ENCODE results near the gene INSC. TPM values are rescaled to one million over a fixed set of nuclear protein-coding genes. Genes with fewer than 3 reads are reported as not detected.

Gene INSC
- total RNA-seq, 2 donors from 2014 or later: 1.6 TPM

DNA sequence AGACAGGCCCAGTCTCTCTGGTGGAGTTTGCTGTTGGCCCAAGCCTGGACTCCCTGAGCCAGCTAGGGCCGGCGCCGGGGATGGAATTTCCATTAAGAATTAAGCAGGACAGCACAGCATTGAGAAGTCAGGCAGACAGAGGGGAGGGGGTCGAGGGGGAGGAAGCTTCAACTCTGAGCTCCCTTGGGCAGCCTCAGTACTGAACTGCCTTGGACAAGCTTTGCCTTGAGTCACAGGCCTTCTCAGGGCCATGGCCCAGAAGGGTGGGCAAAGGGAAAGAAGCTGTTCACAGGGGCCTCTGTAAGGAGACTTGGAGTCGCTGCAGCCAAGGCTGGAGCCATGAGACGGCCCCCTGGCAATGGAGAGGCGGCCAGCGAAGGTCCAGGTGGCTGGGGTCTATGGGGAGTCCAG, 2.6 kb upstream of the INSC start:
- no peak for DNase-seq
- Histone ChIP-seq H3K27me3 (peaks cover 8% of the 10 kb centered on the region), H3K9ac (ENCODE audit: low read depth in 2 of 2, low read length in 2 of 2) (no peak overlapping the region), H3K4me3 (no peak overlapping the region), H3K4me1 (no peaks in the 10 kb centered on the region), H3K36me3 (no peaks in the 10 kb centered on the region), H3K27ac (no peak overlapping the region), H3K9me3 (no peaks in the 10 kb centered on the region)
- TF ChIP-seq, protein P1, sequence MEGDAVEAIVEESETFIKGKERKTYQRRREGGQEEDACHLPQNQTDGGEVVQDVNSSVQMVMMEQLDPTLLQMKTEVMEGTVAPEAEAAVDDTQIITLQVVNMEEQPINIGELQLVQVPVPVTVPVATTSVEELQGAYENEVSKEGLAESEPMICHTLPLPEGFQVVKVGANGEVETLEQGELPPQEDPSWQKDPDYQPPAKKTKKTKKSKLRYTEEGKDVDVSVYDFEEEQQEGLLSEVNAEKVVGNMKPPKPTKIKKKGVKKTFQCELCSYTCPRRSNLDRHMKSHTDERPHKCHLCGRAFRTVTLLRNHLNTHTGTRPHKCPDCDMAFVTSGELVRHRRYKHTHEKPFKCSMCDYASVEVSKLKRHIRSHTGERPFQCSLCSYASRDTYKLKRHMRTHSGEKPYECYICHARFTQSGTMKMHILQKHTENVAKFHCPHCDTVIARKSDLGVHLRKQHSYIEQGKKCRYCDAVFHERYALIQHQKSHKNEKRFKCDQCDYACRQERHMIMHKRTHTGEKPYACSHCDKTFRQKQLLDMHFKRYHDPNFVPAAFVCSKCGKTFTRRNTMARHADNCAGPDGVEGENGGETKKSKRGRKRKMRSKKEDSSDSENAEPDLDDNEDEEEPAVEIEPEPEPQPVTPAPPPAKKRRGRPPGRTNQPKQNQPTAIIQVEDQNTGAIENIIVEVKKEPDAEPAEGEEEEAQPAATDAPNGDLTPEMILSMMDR (IDR thresholded peaks at IDR 0.05): no peak
- intact Hi-C loops (cut with DNase I): no loop called here

DNA sequence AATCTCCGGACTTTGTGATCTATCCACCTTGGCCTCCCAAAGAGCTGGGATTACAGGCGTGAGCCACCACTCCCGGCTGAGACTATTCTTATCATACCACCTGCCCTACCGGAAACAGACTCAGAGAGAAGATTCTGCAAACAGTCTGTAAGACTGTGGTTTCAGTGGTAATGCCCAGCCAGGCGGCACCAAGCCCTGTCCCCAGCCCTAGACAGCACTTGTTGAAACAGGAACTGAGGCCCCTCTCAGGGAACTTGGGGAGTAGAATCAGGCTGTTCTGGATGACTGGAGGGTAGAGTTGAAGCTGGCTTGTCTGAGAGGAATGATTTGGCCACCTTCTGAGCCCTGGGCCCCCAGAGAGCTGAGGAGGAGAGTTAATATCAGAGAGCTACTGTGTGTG, 1.3 kb upstream of the INSC start:
- Histone ChIP-seq H3K4me3 (no peak overlapping the region), H3K9me3 (no peaks in the 10 kb centered on the region), H3K4me1 (no peaks in the 10 kb centered on the region), H3K9ac (ENCODE audit: low read depth in 2 of 2, low read length in 2 of 2) (no peak overlapping the region), H3K36me3 (no peaks in the 10 kb centered on the region), H3K27ac (no peak overlapping the region), H3K27me3 (peaks cover 8% of the 10 kb centered on the region)
- intact Hi-C loops (cut with DNase I): no loop called here
- DNase-seq: no peak
- TF ChIP-seq, protein P1 (IDR thresholded peaks at IDR 0.05): no peak

DNA sequence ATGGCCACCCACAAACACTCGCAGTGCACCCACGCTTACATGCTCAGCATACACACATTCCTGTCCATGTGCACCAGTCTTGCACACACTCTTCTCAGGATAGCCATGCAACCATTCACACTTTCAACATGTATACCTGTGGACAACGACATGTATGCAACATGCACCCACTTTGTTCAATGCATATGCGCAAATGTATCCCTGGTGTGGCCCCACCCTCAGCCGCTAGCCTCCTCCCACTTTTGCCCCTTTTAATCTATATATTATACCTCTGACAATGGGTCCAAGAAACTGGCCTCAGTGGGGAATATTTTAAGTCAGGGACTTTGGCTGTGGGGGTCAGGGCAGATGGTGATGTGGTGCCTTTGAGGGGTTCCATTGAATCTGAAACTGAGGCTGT, 963 bp downstream of the INSC start:
- Histone ChIP-seq H3K9me3 (no peaks in the 10 kb centered on the region), H3K9ac (ENCODE audit: low read depth in 2 of 2, low read length in 2 of 2) (no peak overlapping the region), H3K27ac (no peak overlapping the region), H3K27me3 (peaks cover 8% of the 10 kb centered on the region), H3K4me3 (no peak overlapping the region), H3K4me1 (no peaks in the 10 kb centered on the region), H3K36me3 (no peaks in the 10 kb centered on the region)
- TF ChIP-seq, protein P1 (IDR thresholded peaks at IDR 0.05): no peak
- DNase-seq: no peak
- intact Hi-C loops (cut with DNase I): no loop called here

DNA sequence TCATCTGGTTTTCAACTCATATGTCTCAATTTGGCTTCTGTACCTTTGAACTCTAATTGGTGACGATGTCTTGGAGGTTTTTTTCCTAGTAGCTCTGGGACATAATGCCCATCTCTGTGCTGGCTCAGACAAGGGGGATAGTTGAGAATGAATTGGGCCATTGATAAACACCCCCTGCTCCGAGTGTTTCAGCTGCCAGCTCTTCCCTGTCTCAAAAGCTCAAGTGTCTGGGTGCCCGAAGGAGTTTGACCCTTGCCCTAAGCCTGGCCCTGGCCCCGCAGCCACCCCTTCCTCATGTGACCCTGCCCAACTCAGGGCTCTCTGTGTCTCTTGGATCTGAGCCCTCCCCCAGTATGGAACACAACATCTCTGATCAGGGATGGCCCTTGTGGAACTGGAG, 3.0 kb downstream of the INSC start:
- H3K27ac ChIP-seq: no peak overlapping the region
- no peaks in the 10 kb centered on the region for H3K4me1 ChIP-seq
- no peak overlapping the region for H3K9ac ChIP-seq (ENCODE audit: low read depth in 2 of 2, low read length in 2 of 2)
- H3K4me3 ChIP-seq: no peak overlapping the region
- H3K36me3 ChIP-seq: no peaks in the 10 kb centered on the region
- intact Hi-C loops (cut with DNase I): no loop called here
- peaks cover 8% of the 10 kb centered on the region for H3K27me3 ChIP-seq
- TF ChIP-seq, protein P1 (IDR thresholded peaks at IDR 0.05): no peak
- no peak for DNase-seq
- H3K9me3 ChIP-seq: no peaks in the 10 kb centered on the region

DNA sequence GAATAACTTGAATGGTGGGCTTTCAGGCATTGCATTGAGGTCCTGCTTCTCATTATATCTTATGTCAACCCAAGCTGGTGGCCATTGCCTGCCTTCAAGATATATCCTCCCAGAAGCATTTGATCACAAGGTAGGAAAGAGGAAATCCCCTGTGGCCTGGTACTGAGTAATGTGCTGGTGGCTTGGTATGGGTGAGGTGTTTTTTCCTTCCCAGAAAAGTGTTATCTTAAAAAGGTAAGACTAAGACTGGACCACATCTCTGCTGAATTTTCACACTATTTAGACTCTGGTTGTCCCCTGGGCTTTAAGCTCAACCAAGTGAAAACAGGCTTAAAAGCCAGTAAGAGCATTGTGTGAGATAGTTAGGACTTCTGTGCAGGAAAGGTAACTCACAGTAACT, 3.7 kb downstream of the INSC start:
- TF ChIP-seq, protein P1 (IDR thresholded peaks at IDR 0.05): no peak
- no peak for DNase-seq
- intact Hi-C loops (cut with DNase I): no loop called here
- Histone ChIP-seq H3K4me1 (no peaks in the 10 kb centered on the region), H3K9ac (ENCODE audit: low read depth in 2 of 2, low read length in 2 of 2) (no peak overlapping the region), H3K27ac (no peak overlapping the region), H3K36me3 (no peaks in the 10 kb centered on the region), H3K27me3 (peaks cover 8% of the 10 kb centered on the region), H3K9me3 (no peaks in the 10 kb centered on the region), H3K4me3 (no peak overlapping the region)

DNA sequence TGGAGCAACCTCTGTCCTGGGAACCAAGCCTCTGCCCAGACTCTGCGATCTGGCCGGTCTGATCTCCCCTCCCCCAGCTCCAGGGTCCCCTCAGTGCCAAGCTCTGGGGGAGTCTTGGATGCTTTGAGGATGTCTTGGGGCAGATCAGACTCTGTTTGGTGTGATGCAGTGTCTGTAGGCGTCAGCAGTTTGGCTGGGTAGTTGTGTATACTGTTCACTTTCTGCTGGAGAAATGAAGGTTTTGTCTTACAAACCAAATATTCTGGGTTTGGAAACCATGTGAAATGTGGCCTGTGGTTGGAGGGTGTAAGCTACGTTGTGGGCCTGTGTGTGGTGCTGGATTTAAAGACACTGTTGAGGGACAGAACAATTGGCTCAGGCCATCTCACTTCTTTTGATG, 4.6 kb downstream of the INSC start:
- Histone ChIP-seq H3K27ac (no peak overlapping the region), H3K36me3 (no peaks in the 10 kb centered on the region), H3K4me3 (no peak overlapping the region), H3K27me3 (peaks cover 8% of the 10 kb centered on the region), H3K9ac (ENCODE audit: low read depth in 2 of 2, low read length in 2 of 2) (no peak overlapping the region), H3K4me1 (no peaks in the 10 kb centered on the region), H3K9me3 (no peaks in the 10 kb centered on the region)
- TF ChIP-seq, protein P1 (IDR thresholded peaks at IDR 0.05): no peak
- DNase-seq: no peak
- intact Hi-C loops (cut with DNase I): no loop called here

Measured in colonic mucosa (tissue), 4 donors.